HEK293 (cell line): ENCODE results near the gene PRLHR.

ENCODE experiments used
- CTCF ChIA-PET: fragments of 350-600 bp; formaldehyde crosslinking; extraction: SDS; loops from one replicate; lab custom pipeline; 2021; ENCODE audit warnings: antibody characterized with exemption; lab: Yijun Ruan, JAX
- POLR2A ChIA-PET: fragments of 300-600 bp; formaldehyde crosslinking; extraction: SDS; loops from one replicate; lab custom pipeline; 2020; ENCODE audit warnings: antibody characterized with exemption, inconsistent platforms; lab: Yijun Ruan, JAX
- H3K27ac ChIP-seq: fragments of 200-500 bp; sonication (Bioruptor generic); 2 replicates; pipeline ENCODE4 v1.5.1; 2014; ENCODE audit warnings: low read depth, low read length, control low read depth, inconsistent platforms; ENCODE audit errors: extremely low read depth
- H3K36me3 ChIP-seq, 2 experiments: fragments of 200-500 bp in 1 of 2; sonication (Bioruptor generic) in 1 of 2; 1 replicate in 1 of 2; 2 replicates in 1 of 2; pipeline ENCODE4 v1.5.1; 2014 to 2017; ENCODE audit warnings: inconsistent platforms in 2 of 2, low read length in 2 of 2; ENCODE audit not compliant: control insufficient read depth in 2 of 2, insufficient read depth in 1 of 2
- H3K4me1 ChIP-seq: fragments of 200-500 bp; sonication (Bioruptor generic); 2 replicates; pipeline ENCODE4 v1.5.1; 2014; ENCODE audit warnings: mild to moderate bottlenecking, low read length, inconsistent platforms; ENCODE audit not compliant: control insufficient read depth, insufficient read depth
- H3K4me3 ChIP-seq: 2 replicates; pipeline ENCODE4 v1.5.1; 2011; ENCODE audit warnings: low read depth, mild to moderate bottlenecking, control low read depth, low read length, moderate library complexity
- H3K9me3 ChIP-seq: fragments of 200-500 bp; sonication (Bioruptor generic); 2 replicates; pipeline ENCODE4 v1.5.1; 2014; ENCODE audit warnings: low read depth, low read length, inconsistent platforms; ENCODE audit not compliant: control insufficient read depth, insufficient read depth
- ATF2 ChIP-seq: fragments of 450-650 bp; formaldehyde crosslinking; IDR thresholded peaks from 2 replicates; pipeline ENCODE4 v1.5.1; 2016; ENCODE audit warnings: missing biosample characterization, missing genetic modification characterization, low read depth
- CTCF ChIP-seq: fragments of 450-650 bp; formaldehyde crosslinking; IDR thresholded peaks from 2 replicates; pipeline ENCODE4 v1.5.1; 2016; ENCODE audit warnings: missing biosample characterization, missing genetic modification characterization
- GFI1B ChIP-seq: fragments of 450-650 bp; formaldehyde crosslinking; IDR thresholded peaks from 2 replicates; pipeline ENCODE4 v1.5.1; 2016; ENCODE audit warnings: missing biosample characterization, missing genetic modification characterization
- KLF10 ChIP-seq: fragments of 450-650 bp; IDR thresholded peaks from 2 replicates; pipeline ENCODE4 v1.5.1; 2018; ENCODE audit warnings: missing biosample characterization, mild to moderate bottlenecking, missing genetic modification characterization
- KLF8 ChIP-seq: fragments of 450-650 bp; formaldehyde crosslinking; IDR thresholded peaks from 2 replicates; pipeline ENCODE4 v1.5.1; 2016; ENCODE audit warnings: missing biosample characterization, missing genetic modification characterization
- REPIN1 ChIP-seq: fragments of 450-650 bp; formaldehyde crosslinking; IDR thresholded peaks from 2 replicates; pipeline ENCODE4 v1.5.1; 2017; ENCODE audit warnings: missing biosample characterization, missing genetic modification characterization, low read depth
- REST ChIP-seq: fragments of 450-650 bp; formaldehyde crosslinking; IDR thresholded peaks from 2 replicates; pipeline ENCODE4 v1.5.1; 2016; ENCODE audit warnings: missing biosample characterization, missing genetic modification characterization
- SCRT2 ChIP-seq: fragments of 450-650 bp; formaldehyde crosslinking; IDR thresholded peaks from 2 replicates; pipeline ENCODE4 v1.5.1; 2016; ENCODE audit warnings: missing biosample characterization, missing genetic modification characterization
- ZBTB1 ChIP-seq: fragments of 450-650 bp; formaldehyde crosslinking; IDR thresholded peaks from 2 replicates; pipeline ENCODE4 v1.5.1; 2016; ENCODE audit warnings: missing biosample characterization, missing genetic modification characterization
- ZBTB11 ChIP-seq: fragments of 450-650 bp; formaldehyde crosslinking; conservative IDR thresholded peaks from 2 replicates; pipeline ENCODE4 v1.5.1; 2016; ENCODE audit warnings: low read depth, missing biosample characterization, missing genetic modification characterization
- ZBTB17 ChIP-seq: fragments of 450-650 bp; formaldehyde crosslinking; IDR thresholded peaks from 2 replicates; pipeline ENCODE4 v1.5.1; 2016; ENCODE audit warnings: missing biosample characterization, missing genetic modification characterization
- ZBTB20 ChIP-seq: fragments of 450-650 bp; formaldehyde crosslinking; IDR thresholded peaks from 2 replicates; pipeline ENCODE4 v1.5.1; 2016; ENCODE audit warnings: missing biosample characterization, missing genetic modification characterization
- ZNF2 ChIP-seq: fragments of 450-650 bp; formaldehyde crosslinking; IDR thresholded peaks from 2 replicates; pipeline ENCODE4 v1.5.1; 2016; ENCODE audit warnings: missing biosample characterization, missing genetic modification characterization
- ZNF24 ChIP-seq: fragments of 450-650 bp; formaldehyde crosslinking; IDR thresholded peaks from 2 replicates; pipeline ENCODE4 v1.5.1; 2016; ENCODE audit warnings: missing biosample characterization, missing genetic modification characterization
- ZNF302 ChIP-seq: fragments of 450-650 bp; formaldehyde crosslinking; IDR thresholded peaks from 2 replicates; pipeline ENCODE4 v1.5.1; 2016; ENCODE audit warnings: missing biosample characterization, missing genetic modification characterization, low read depth
- ZNF335 ChIP-seq: fragments of 450-650 bp; formaldehyde crosslinking; conservative IDR thresholded peaks from 2 replicates; pipeline ENCODE4 v1.5.1; 2016; ENCODE audit warnings: missing biosample characterization, missing genetic modification characterization
- ZNF473 ChIP-seq: fragments of 450-650 bp; formaldehyde crosslinking; IDR thresholded peaks from 2 replicates; pipeline ENCODE4 v1.5.1; 2017; ENCODE audit warnings: missing biosample characterization, missing genetic modification characterization
- ZNF501 ChIP-seq: fragments of 450-650 bp; formaldehyde crosslinking; IDR thresholded peaks from 2 replicates; pipeline ENCODE4 v1.5.1; 2016; ENCODE audit warnings: missing biosample characterization, missing genetic modification characterization
- ZNF544 ChIP-seq: fragments of 450-650 bp; formaldehyde crosslinking; IDR thresholded peaks from 2 replicates; pipeline ENCODE4 v1.5.0; 2017; ENCODE audit warnings: missing biosample characterization, missing genetic modification characterization
- ZNF558 ChIP-seq: fragments of 450-650 bp; formaldehyde crosslinking; IDR thresholded peaks from 2 replicates; pipeline ENCODE4 v1.5.1; 2016; ENCODE audit warnings: missing biosample characterization, missing genetic modification characterization
- ZNF660 ChIP-seq: fragments of 450-650 bp; IDR thresholded peaks from 2 replicates; pipeline ENCODE4 v1.5.1; 2018; ENCODE audit warnings: missing biosample characterization, mild to moderate bottlenecking, missing genetic modification characterization
- ZNF677 ChIP-seq: fragments of 450-650 bp; IDR thresholded peaks from 2 replicates; pipeline ENCODE4 v1.5.0; 2018; ENCODE audit warnings: missing biosample characterization, mild to moderate bottlenecking, missing genetic modification characterization, moderate library complexity
- ZNF76 ChIP-seq: fragments of 450-650 bp; formaldehyde crosslinking; IDR thresholded peaks from 2 replicates; pipeline ENCODE4; 2016; ENCODE audit warnings: low read depth, missing biosample characterization, missing genetic modification characterization, borderline replicate concordance
- ZNF792 ChIP-seq: fragments of 450-650 bp; formaldehyde crosslinking; IDR thresholded peaks from 2 replicates; pipeline ENCODE4 v1.5.1; 2016; ENCODE audit warnings: missing biosample characterization, missing genetic modification characterization

Gene PRLHR

GRCh38 chr10:118569241-118569881 is 26.1 kb downstream of the PRLHR start:
- H3K4me1 ChIP-seq: peaks cover 2% of the 10 kb centered on the region; the same call in 1 of the 2 replicates
- ChIA-PET CTCF (interaction anchor here (0.9 to 5.2 kb wide), 16 partner anchors 10 to 630 kb away, joined by 3 to 74 read pairs (median 6); no protein-coding TSS in a partner anchor), POLR2A (interaction anchor here (1.7 kb wide), 1 partner anchor 185 kb away, joined by 3 read pairs; the partner anchor contains the start of gene CACUL1)
- no peaks in the 10 kb centered on the region for H3K36me3 ChIP-seq
- TF ChIP-seq ZNF677 (tag by site-specific recombination) (no peak), KLF10 (tag by site-specific recombination) (no peak), SCRT2 (tag by site-specific recombination) (peak; percentile 80), ZNF302 (tag by site-specific recombination) (no peak), ZBTB20 (tag by site-specific recombination) (no peak), ZNF558 (tag by site-specific recombination) (no peak), REST (tag by site-specific recombination) (peak; percentile 76), ZNF24 (tag by site-specific recombination) (no peak), KLF8 (tag by site-specific recombination) (no peak)
- TF ChIP-seq, all 188 proteins: peak for 2
- Histone ChIP-seq H3K27ac (no peak overlapping the region), H3K9me3 (no peaks in the 10 kb centered on the region), H3K4me3 (no peak overlapping the region)

- ChIA-PET POLR2A (interaction anchor here (1.7 kb wide), 1 partner anchor 186 kb away, joined by 3 read pairs; the partner anchor contains the start of gene CACUL1), CTCF (interaction anchor here (0.6 to 5.2 kb wide), 24 partner anchors 11 to 1098 kb away, joined by 3 to 74 read pairs (median 5); no protein-coding TSS in a partner anchor)
- no peaks in the 10 kb centered on the region for H3K36me3 ChIP-seq
- no peak overlapping the region for H3K27ac ChIP-seq
- peaks cover 2% of the 10 kb centered on the region; the same call in 1 of the 2 replicates for H3K4me1 ChIP-seq
- H3K9me3 ChIP-seq: no peaks in the 10 kb centered on the region
- H3K4me3 ChIP-seq: no peak overlapping the region
- TF ChIP-seq ATF2 (tag by site-specific recombination) (no peak), CTCF (tag by site-specific recombination) (peak; percentile 76), ZNF792 (tag by site-specific recombination) (no peak), ZNF544 (tag by site-specific recombination) (no peak), ZNF335 (tag by site-specific recombination) (peak; percentile 40; the same call in 1 of the 2 replicates), ZNF76 (no peak), ZBTB1 (tag by site-specific recombination) (no peak), ZNF473 (no peak), ZBTB17 (tag by site-specific recombination) (peak; percentile 22; the same call in 1 of the 2 replicates), ZNF2 (tag by site-specific recombination) (0 out of 2 replicates have a peak, but pooled peaks have one; percentile 25), ZBTB11 (tag by site-specific recombination) (no peak), GFI1B (tag by site-specific recombination) (no peak), REPIN1 (tag by site-specific recombination) (no peak), ZNF660 (tag by site-specific recombination) (0 out of 2 replicates have a peak, but pooled peaks have one; percentile 28), ZNF501 (tag by site-specific recombination) (no peak), SCRT2 (tag by site-specific recombination) (no peak)
These were observed 27.1 kb downstream of the PRLHR start for GRCh38 chr10:118568327-118568848.
